Amniotic stem cell (primary cell): ENCODE data around the gene SLC26A6.

Experiments
- DNase-seq: peaks from one replicate; lab custom pipeline; 2025; lab: John Stamatoyannopoulos, UW

SLC26A6 gene

DNA sequence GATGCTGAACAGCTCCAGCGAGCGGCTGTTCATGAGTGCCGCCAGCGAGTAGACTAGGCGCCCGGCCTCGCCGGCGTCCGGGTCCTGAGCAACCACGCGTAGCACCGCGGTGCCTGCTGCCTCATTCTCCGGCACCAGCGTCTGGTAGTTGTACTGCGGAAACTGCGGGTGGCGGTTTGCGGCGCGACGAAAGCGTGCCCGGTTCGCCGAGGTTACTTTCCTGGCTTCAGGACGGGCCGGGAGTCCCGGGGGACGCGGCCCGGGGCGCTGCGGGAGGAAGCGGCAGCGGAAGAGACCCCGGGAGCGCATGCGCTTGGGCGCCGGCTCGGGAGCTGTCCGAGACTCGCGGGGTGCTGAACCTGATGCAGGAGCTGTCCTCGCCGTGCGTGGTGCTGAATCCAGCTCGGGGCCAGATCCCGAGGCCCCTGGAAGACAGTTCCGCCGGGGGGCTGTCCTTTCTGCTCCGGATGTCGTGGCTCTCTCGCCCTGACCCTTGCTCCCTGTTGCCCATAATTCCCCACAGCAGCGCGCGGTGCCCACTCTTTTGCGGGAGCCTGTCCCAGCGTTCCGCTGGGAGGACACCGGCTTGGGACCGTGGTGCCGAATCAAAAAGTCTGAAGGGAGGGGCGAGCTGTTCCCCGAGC is 26.4 kb upstream of the SLC26A6 start:
- DNase-seq, result no peak

DNA sequence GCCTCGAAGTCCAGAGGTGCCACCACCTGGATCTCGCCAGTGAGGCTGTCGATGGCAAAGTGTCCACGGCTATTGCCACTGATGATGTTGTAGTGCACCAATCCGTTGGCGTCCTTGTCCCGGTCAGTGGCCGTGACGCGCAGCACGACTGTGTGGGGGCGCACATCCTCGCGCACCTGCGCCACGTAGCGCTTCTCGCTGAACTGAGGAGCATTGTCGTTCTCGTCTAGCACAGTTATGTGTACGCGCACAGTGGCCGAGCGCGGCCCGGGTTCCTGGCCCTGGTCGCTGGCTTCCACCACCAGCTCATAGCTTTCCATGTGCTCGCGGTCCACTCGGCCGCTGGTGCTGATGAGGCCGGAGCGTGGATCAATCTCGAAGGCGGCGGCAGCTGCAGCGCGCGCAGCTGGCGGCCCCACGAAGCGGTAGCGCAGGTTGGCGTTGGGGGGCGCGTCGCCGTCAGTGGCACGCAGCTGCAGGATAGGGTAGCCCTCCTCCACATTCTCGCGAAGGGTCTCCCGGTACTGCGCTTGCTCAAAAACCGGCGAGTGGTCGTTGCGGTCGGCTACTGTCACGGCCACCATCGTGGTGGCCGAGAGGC is 25.6 kb upstream of the SLC26A6 start:
- DNase-seq, result no peak

- no peak for DNase-seq
Measured at GRCh38 chr3:48656841-48657281, 21.6 kb upstream of the SLC26A6 start.

DNA sequence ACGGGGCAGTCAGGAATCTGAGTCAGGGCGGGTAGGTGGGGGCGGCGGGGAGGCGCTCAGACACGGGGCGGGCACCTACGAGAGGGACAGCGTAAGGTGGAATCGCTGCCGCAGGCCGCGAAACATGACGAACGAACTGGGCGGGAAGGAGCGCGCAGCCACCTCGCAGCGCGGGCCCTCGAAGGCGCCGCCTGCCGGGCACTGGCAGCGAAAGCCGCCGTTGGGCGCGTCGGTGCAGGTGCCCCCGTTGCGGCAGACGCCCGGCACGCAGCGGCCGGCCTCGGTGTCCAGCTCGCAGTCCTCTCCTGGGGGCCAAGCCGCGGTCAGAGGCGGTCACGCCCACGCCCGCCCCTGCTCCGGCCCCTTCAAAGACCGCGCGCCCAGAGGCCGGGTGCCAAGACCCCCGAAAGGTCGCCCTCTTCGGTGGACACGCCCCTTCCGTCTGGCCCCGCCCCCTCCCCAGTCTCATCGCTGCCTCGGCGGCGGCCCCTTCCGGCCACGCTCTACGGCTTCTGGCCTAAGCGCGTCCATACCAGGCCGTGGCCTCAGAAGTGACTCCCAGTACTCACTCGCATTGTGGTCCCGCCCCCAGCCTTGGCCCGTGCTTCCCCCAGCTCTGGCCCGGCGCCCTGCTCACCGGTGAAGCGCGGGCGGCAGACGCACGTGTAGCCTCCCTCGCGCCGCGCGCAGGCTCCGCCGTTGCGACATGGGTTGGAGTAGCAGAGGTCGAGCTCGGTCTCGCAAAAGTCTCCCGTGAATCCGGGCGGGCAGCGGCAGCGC is 21.0 kb upstream of the SLC26A6 start:
- DNase-seq, result no peak

DNA sequence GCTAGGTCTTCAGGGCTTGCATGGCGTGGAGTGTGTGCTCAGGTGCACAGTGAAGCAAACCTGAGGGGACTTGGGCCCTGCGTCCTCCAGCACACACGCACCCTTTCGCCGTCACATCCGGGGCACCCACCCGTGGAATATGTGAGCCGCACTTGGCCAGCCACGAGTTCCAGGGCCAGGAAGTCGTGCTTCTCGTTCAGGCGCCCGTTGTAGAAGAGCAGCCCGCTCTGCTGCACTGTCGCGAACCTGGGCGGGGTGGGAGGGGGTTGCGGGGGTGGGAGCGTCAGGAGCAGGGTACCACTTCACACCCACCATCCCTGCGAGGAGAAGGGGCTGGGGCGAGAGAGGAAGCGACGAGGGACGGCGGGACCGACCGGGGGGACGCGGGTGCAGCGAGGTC is 20.3 kb upstream of the SLC26A6 start:
- no peak for DNase-seq

- no peak for DNase-seq
Measured at GRCh38 chr3:48655063-48655462, 19.8 kb upstream of the SLC26A6 start.

DNA sequence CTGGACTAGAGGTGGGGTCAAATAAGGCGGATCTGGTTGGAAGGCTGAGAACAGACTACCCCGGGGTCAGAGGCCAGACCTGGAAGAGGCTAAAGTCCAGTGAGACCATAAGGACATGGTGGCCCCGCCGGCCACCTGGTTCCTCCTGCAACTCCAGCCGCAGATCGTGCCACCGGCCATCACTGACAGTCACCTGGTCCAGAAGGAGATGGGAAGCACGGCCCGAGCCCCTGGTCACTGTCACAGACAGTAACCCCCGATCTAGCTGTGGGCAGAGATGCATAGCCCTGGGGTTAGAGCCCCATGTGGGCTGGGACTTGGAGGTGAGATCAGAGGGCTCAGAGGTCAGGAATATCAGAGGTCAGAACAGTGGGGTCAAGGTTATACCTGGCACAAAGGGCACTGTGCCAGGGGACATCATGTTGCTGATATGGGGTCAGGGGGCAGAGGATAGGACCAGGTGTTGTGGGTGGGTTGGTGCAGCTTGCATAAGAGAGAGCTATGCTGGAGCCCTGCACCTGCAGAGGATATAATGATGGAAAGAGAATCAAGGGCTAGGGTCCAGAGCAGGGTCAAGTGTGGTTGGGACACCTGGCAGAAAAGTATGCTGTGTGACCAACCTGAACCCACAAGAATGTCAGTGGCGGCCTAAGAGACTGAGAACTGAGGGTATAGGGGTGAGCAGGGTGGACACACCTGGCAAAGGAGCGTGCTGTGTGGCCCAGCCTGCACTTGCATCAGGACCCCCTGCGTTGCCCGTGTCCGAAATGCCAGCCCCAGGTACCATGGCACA is 17.9 kb upstream of the SLC26A6 start:
- no peak for DNase-seq

DNA sequence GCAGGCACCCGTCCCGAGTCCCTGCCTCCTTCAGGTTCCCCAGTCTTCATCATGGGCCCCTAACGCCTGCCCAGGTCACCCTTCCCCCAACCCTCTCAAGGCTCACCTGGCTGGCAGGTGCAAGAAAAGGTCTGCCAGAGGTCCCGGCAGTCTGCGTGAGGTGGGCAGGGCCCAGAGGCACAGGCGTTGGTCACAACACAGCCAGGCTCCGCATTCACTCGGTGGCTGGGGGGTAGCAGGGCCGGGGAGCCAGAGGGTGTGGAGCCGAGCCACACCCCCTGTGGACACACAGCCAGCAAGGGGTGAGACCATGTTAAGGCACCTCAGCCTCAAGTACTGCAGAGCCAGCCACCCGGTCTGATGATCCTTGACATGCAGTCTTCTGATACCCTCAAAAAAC is 16.5 kb upstream of the SLC26A6 start:
- no peak for DNase-seq

DNA sequence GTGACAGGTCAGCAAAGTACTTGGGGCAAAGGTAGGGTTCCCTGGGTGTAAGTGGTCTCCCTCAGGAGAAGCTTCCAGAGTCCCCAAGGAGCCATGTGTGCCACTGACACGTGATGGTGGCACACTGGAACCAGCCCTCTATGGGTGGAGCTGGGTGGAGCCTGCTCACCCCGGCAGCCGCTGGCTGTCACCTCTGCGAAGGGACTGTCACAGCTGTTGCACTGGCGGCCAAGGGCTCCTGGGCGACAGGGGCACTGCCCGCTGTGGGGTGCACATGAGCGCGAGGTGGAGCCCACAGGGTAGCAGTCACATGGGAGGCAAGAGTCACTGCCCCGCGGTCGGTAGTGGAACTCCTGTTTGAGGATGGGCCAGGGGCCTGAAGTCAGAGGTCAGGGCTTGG is 15.5 kb upstream of the SLC26A6 start:
- DNase-seq, result no peak

- DNase-seq, result no peak
Measured at GRCh38 chr3:48648188-48648850, 13.1 kb upstream of the SLC26A6 start.

- no peak for DNase-seq
Measured at GRCh38 chr3:48647714-48648113, 12.5 kb upstream of the SLC26A6 start.

- no peak for DNase-seq
Measured at GRCh38 chr3:48644898-48645760, 9.9 kb upstream of the SLC26A6 start.

GRCh38 chr3:48642605-48643004 is 7.3 kb upstream of the SLC26A6 start:
- DNase-seq, result no peak

GRCh38 chr3:48641396-48641795 is 6.1 kb upstream of the SLC26A6 start:
- DNase-seq, result no peak

DNA sequence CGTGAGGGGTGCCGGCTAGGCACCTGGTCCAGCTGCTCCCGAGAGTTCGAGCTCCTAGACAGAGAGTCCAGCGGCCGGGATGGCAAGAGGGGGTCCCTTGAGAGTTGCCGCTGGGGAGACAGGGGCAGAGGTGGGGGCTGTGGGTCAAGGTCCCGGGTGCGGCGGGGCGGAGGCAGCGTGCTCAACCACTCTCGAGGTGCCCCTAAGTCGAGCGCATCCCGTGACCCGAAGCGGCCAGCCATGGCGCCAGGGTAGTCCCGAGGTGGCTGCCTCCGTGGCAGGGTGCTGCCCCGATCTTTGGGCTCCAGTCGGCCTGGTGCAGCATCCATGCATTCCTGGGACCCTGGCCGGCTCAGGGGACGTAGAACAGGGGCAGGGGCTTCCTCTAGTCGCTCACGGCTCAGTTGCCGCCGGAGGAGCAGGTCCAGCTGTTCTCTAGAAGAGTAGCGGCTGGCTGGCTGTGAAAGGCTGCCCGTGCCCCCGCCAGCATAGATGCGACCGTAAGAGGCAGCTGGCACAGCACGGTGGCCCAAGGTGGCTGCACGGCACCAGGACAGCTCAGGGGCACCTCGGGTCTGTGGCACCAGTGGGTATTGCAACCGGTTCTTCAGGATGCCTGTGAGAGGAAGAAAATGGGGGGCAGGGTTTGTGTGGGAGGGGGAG is 4.8 kb upstream of the SLC26A6 start:
- DNase-seq, result no peak

GRCh38 chr3:48637305-48637704 is 2.0 kb upstream of the SLC26A6 start:
- no peak for DNase-seq

GRCh38 chr3:48636149-48636655 is 941 bp upstream of the SLC26A6 start:
- DNase-seq, result no peak

DNA sequence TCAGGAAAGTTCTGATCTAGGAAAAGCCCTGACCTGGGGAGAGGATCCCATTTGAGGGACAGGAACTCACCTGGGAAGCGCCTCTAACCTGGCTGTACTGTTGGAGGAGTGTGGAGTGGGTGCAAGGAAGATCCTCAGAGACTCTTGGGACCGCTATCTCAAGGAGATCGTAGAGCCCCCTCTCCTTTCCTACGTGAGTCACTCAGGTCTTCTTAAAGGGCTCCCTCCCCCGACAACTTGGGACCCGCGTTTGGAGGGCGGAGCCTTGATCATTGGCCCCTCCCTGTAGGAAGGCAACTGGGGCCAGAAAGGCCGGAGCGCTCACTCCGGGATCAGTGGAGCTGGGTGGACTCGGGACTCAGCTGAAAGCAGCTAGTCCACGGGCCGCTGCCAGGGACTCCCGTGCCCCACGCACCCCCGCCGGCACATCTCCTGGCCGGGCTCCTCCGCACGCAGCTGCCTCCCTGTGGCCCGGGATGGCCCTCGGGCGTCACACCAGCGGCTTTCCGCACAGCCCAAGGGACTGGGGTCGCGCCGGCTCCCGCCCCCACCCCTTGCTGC is 520 bp downstream of the SLC26A6 start:
- DNase-seq, result no peak

GRCh38 chr3:48633743-48634142 is 1.5 kb downstream of the SLC26A6 start:
- no peak for DNase-seq

- no peak for DNase-seq
Measured at GRCh38 chr3:48633256-48633655, 2.0 kb downstream of the SLC26A6 start.
